Mesenchymal stem cell (in vitro differentiated cells and primary cell): ENCODE data around the gene C1D.

Source experiments
- DNase-seq: peaks from one replicate; pipeline ENCODE4 v3.0.0-alpha.2; 2013
- H2AFZ ChIP-seq: one replicate; pipeline ENCODE4 v1.6.1; 2013; ENCODE audit warnings: low read depth, mild to moderate bottlenecking, control low read depth, inconsistent platforms, low read length, moderate library complexity
- H2AK5ac ChIP-seq: 2 replicates; pipeline ENCODE4 v1.6.1; 2013; ENCODE audit warnings: low read length, moderate library complexity, mild to moderate bottlenecking, inconsistent platforms; ENCODE audit not compliant: severe bottlenecking
- H2BK120ac ChIP-seq: one replicate; pipeline ENCODE4 v1.6.1; 2013; ENCODE audit warnings: low read depth, mild to moderate bottlenecking, inconsistent platforms, low read length, moderate library complexity
- H2BK12ac ChIP-seq, 2 experiments: one replicate each; pipeline ENCODE4 v1.6.1; 2013; ENCODE audit warnings: inconsistent platforms in 2 of 2, low read length in 2 of 2, mild to moderate bottlenecking in 2 of 2, moderate library complexity in 2 of 2, control low read depth in 1 of 2
- H2BK15ac ChIP-seq: one replicate; pipeline ENCODE4 v1.6.1; 2013; ENCODE audit warnings: mild to moderate bottlenecking, low read depth, inconsistent platforms; ENCODE audit not compliant: poor library complexity, severe bottlenecking
- H2BK5ac ChIP-seq: 2 replicates; pipeline ENCODE4 v1.6.1; 2013; ENCODE audit warnings: low read depth, mild to moderate bottlenecking, low read length, control low read depth, inconsistent platforms; ENCODE audit not compliant: poor library complexity, severe bottlenecking
- H3K14ac ChIP-seq, 2 experiments: one replicate each; pipeline ENCODE4 v1.6.1; 2013; ENCODE audit warnings: inconsistent platforms in 2 of 2, low read length in 2 of 2, control low read depth in 1 of 2, mild to moderate bottlenecking in 1 of 2, moderate library complexity in 1 of 2
- H3K18ac ChIP-seq, 2 experiments: one replicate each; pipeline ENCODE4 v1.6.1; 2013; ENCODE audit warnings: inconsistent platforms in 2 of 2, low read length in 2 of 2, control low read depth in 1 of 2, low read depth in 1 of 2, mild to moderate bottlenecking in 1 of 2
- H3K23ac ChIP-seq, 2 experiments: one replicate each; pipeline ENCODE4 v1.6.1; 2013; ENCODE audit warnings: inconsistent platforms in 2 of 2, low read length in 2 of 2, mild to moderate bottlenecking in 2 of 2, moderate library complexity in 2 of 2, control low read depth in 1 of 2
- H3K27ac ChIP-seq: 2 replicates; pipeline ENCODE4 v1.5.1; 2013; ENCODE audit warnings: mild to moderate bottlenecking, moderate library complexity, low read length, control low read depth, inconsistent platforms; ENCODE audit not compliant: poor library complexity, severe bottlenecking
- H3K27me3 ChIP-seq, 2 experiments: 2 replicates each; pipeline versions ENCODE4 v1.6.1 to v1.7.0; 2013; ENCODE audit warnings: low read length in 2 of 2, mild to moderate bottlenecking in 2 of 2, moderate library complexity in 2 of 2, control low read depth in 1 of 2, inconsistent platforms in 1 of 2; ENCODE audit not compliant: control insufficient read depth in 1 of 2, insufficient read depth in 1 of 2
- H3K36me3 ChIP-seq, 2 experiments: 2 replicates each; pipeline versions ENCODE4 v1.6.1 to v1.7.0; 2013; ENCODE audit warnings: low read length in 2 of 2, control low read depth in 1 of 2, inconsistent platforms in 1 of 2, low read depth in 1 of 2, mild to moderate bottlenecking in 1 of 2; ENCODE audit not compliant: insufficient read depth in 2 of 2, control insufficient read depth in 1 of 2
- H3K4ac ChIP-seq, 2 experiments: one replicate each; pipeline ENCODE4 v1.6.1; 2013; ENCODE audit warnings: inconsistent platforms in 2 of 2, low read length in 2 of 2, mild to moderate bottlenecking in 2 of 2, moderate library complexity in 2 of 2, control low read depth in 1 of 2, low read depth in 1 of 2
- H3K4me1 ChIP-seq: 2 replicates; pipeline ENCODE4 v1.6.1; 2013; ENCODE audit warnings: low read depth, low read length, control low read depth; ENCODE audit not compliant: control insufficient read depth, insufficient read depth
- H3K4me2 ChIP-seq: 2 replicates; pipeline ENCODE4 v1.6.1; 2013; ENCODE audit warnings: low read length, mild to moderate bottlenecking, inconsistent platforms; ENCODE audit not compliant: poor library complexity, severe bottlenecking
- H3K4me3 ChIP-seq, 2 experiments: 2 replicates each; pipeline versions ENCODE4 v1.5.1 to v1.7.0; 2013; ENCODE audit warnings: low read length in 2 of 2, mild to moderate bottlenecking in 2 of 2, control low read depth in 1 of 2, low read depth in 1 of 2; ENCODE audit not compliant: insufficient read depth in 1 of 2
- H3K79me1 ChIP-seq: replicated peaks from 2 replicates; pipeline ENCODE4 v1.6.1; 2013; ENCODE audit warnings: mild to moderate bottlenecking, control low read depth, low read length, inconsistent platforms; ENCODE audit not compliant: poor library complexity, severe bottlenecking
- H3K9ac ChIP-seq: 2 replicates; pipeline ENCODE4 v1.7.0; 2013; ENCODE audit warnings: mild to moderate bottlenecking, low read length, moderate library complexity
- H3K9me3 ChIP-seq: 2 replicates; pipeline ENCODE4 v1.7.0; 2013; ENCODE audit warnings: mild to moderate bottlenecking, low read length; ENCODE audit not compliant: control insufficient read depth
- H4K8ac ChIP-seq: one replicate; pipeline ENCODE4 v1.6.1; 2013; ENCODE audit warnings: inconsistent platforms, mild to moderate bottlenecking, low read length, moderate library complexity
- H4K91ac ChIP-seq: one replicate; pipeline ENCODE4 v1.6.1; 2013; ENCODE audit warnings: mild to moderate bottlenecking, low read length, inconsistent platforms
- WGBS: methylation state at CpG from one replicate; pipeline ENCODE4 v1.1.7; 2013; ENCODE audit warnings: mixed read lengths; 5-methylcytosine and 5-hydroxymethylcytosine counted together

Gene C1D

GRCh38 chr2:68104111-68104835 is 41.5 kb upstream of the C1D start:
- Histone ChIP-seq H3K9me3 (peaks cover 9% of the 10 kb centered on the region), H2BK5ac (no peak overlapping the region), H3K18ac (no peak overlapping the region), H2AFZ (no peak overlapping the region), H4K91ac (no peak overlapping the region), H4K8ac (no peak overlapping the region), H3K14ac (no peak overlapping the region), H3K23ac (no peak overlapping the region), H3K4me2 (no peak overlapping the region), H3K4me3 (no peak overlapping the region), H3K79me1 (no peaks in the 10 kb centered on the region), H2BK120ac (no peak overlapping the region), H3K4ac (no peak overlapping the region), H3K4me1 (no peaks in the 10 kb centered on the region), H3K36me3 (no peaks in the 10 kb centered on the region), H2BK15ac (no peak overlapping the region), H3K27me3 (no peaks in the 10 kb centered on the region), H3K9ac (no peak overlapping the region), H3K27ac (no peak overlapping the region), H2BK12ac (no peak overlapping the region), H2AK5ac (no peak overlapping the region)
- 82% methylated on average over 3 of the region's 4 CpGs for WGBS
- DNase-seq = no peak

- Histone ChIP-seq H2BK5ac (no peak overlapping the region), H3K27ac (no peak overlapping the region), H4K8ac (no peak overlapping the region), H3K14ac (no peak overlapping the region), H2AFZ (peak overlapping the region; percentile 4), H3K4me1 (no peaks in the 10 kb centered on the region), H2BK12ac (no peak overlapping the region), H3K9ac (no peak overlapping the region), H4K91ac (no peak overlapping the region), H3K18ac (no peak overlapping the region), H2BK120ac (no peak overlapping the region), H3K36me3 (no peaks in the 10 kb centered on the region), H3K27me3 (no peaks in the 10 kb centered on the region), H3K4ac (no peak overlapping the region), H3K4me3 (peak overlapping the region in 1 of 2 experiments; percentile 32), H3K79me1 (no peaks in the 10 kb centered on the region), H2AK5ac (no peak overlapping the region), H3K9me3 (peaks cover 9% of the 10 kb centered on the region), H2BK15ac (no peak overlapping the region), H3K23ac (no peak overlapping the region), H3K4me2 (no peak overlapping the region)
- DNase-seq = no peak
These were observed 40.9 kb upstream of the C1D start for GRCh38 chr2:68103709-68104055.

- no peak overlapping the region for H3K18ac ChIP-seq
- 93% methylated on average over 4 of the region's 4 CpGs for WGBS
These were observed 40.4 kb upstream of the C1D start for GRCh38 chr2:68103030-68103708.

GRCh38 chr2:68100189-68100588 is 37.4 kb upstream of the C1D start:
- Histone ChIP-seq H2AK5ac (no peak overlapping the region), H3K18ac (no peak overlapping the region), H2AFZ (no peak overlapping the region), H3K27me3 (peaks cover 0 to 2% of the 10 kb centered on the region in 2 experiments), H3K4me1 (no peaks in the 10 kb centered on the region), H2BK15ac (no peak overlapping the region), H3K23ac (no peak overlapping the region), H3K4ac (no peak overlapping the region), H3K27ac (no peak overlapping the region), H2BK120ac (no peak overlapping the region), H3K79me1 (no peaks in the 10 kb centered on the region), H3K9me3 (no peaks in the 10 kb centered on the region), H3K4me3 (no peak overlapping the region), H4K8ac (no peak overlapping the region), H2BK5ac (no peak overlapping the region), H3K14ac (no peak overlapping the region), H2BK12ac (no peak overlapping the region), H3K4me2 (no peak overlapping the region), H3K9ac (no peak overlapping the region), H4K91ac (no peak overlapping the region), H3K36me3 (no peaks in the 10 kb centered on the region)
- 87% methylated on average over 1 of the region's 1 CpG for WGBS
- no peak for DNase-seq

More at GRCh38 chr2:68103030-68103708, 40.4 kb upstream of the C1D start:
- Histone ChIP-seq H2BK120ac (no peak overlapping the region), H3K14ac (no peak overlapping the region), H3K4me3 (peak overlapping the region in 1 of 2 experiments; percentile 32), H3K23ac (no peak overlapping the region), H2AK5ac (no peak overlapping the region), H4K91ac (no peak overlapping the region), H3K9ac (no peak overlapping the region), H3K4me2 (no peak overlapping the region), H3K36me3 (no peaks in the 10 kb centered on the region), H3K79me1 (no peaks in the 10 kb centered on the region), H2BK15ac (no peak overlapping the region), H4K8ac (no peak overlapping the region), H3K4ac (no peak overlapping the region), H2BK5ac (no peak overlapping the region), H3K4me1 (no peaks in the 10 kb centered on the region), H2AFZ (no peak overlapping the region), H3K27ac (no peak overlapping the region), H2BK12ac (no peak overlapping the region), H3K9me3 (peaks cover 9% of the 10 kb centered on the region), H3K27me3 (no peaks in the 10 kb centered on the region)
- DNase-seq = no peak
